ENCODE results near the gene AJM1.

GRCh38 chr9:136798708-136799078 lies 43.6 kb upstream of the AJM1 start:
- no peak for TF ChIP-seq SUZ12 (IDR thresholded peaks at IDR 0.05; ENCODE audit: low read length)
- TF ChIP-seq, protein P1, sequence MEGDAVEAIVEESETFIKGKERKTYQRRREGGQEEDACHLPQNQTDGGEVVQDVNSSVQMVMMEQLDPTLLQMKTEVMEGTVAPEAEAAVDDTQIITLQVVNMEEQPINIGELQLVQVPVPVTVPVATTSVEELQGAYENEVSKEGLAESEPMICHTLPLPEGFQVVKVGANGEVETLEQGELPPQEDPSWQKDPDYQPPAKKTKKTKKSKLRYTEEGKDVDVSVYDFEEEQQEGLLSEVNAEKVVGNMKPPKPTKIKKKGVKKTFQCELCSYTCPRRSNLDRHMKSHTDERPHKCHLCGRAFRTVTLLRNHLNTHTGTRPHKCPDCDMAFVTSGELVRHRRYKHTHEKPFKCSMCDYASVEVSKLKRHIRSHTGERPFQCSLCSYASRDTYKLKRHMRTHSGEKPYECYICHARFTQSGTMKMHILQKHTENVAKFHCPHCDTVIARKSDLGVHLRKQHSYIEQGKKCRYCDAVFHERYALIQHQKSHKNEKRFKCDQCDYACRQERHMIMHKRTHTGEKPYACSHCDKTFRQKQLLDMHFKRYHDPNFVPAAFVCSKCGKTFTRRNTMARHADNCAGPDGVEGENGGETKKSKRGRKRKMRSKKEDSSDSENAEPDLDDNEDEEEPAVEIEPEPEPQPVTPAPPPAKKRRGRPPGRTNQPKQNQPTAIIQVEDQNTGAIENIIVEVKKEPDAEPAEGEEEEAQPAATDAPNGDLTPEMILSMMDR (IDR thresholded peaks at IDR 0.05; ENCODE audit: control extremely low read depth in 1 of 3, insufficient read depth in 1 of 3, low read depth in 1 of 3, low read length in 3 of 3), result no peak
- TF ChIP-seq POLR2A (IDR thresholded peaks at IDR 0.05; ENCODE audit: control extremely low read depth in 1 of 2, low read depth in 2 of 2, low read length in 2 of 2), result no peak
- TF ChIP-seq, protein P2, sequence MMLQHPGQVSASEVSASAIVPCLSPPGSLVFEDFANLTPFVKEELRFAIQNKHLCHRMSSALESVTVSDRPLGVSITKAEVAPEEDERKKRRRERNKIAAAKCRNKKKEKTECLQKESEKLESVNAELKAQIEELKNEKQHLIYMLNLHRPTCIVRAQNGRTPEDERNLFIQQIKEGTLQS (IDR thresholded peaks at IDR 0.05; ENCODE audit: insufficient read depth, low read depth, low read length), result no peak
- no peak for TF ChIP-seq RFX5 (IDR thresholded peaks at IDR 0.05; ENCODE audit: borderline replicate concordance, low read depth, low read length)
- TF ChIP-seq RAD21 (IDR thresholded peaks at IDR 0.05 in 1 of 2, conservative IDR thresholded peaks at IDR 0.05 in 1 of 2; ENCODE audit: low read depth in 2 of 2, low read length in 2 of 2), result no peak

Data from H1 (cell line).